CD4-positive, alpha-beta T cell treated with Interleukin-6 at 100 ng/mL for 8 hours (primary cell): ENCODE results near the gene CLDN6.
"Not testable (repeated sequence)": the region's sequence is repeated elsewhere in the genome, so short reads cannot be mapped to it uniquely, and the experiment has no call there.

Experiments
- DNase-seq: peaks from one replicate; pipeline ENCODE4 v3.0.0-alpha.2; 2020; ENCODE audit warnings: mixed read lengths, low spot score

The CLDN6 gene, protein sequence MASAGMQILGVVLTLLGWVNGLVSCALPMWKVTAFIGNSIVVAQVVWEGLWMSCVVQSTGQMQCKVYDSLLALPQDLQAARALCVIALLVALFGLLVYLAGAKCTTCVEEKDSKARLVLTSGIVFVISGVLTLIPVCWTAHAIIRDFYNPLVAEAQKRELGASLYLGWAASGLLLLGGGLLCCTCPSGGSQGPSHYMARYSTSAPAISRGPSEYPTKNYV

GRCh38 chr16:3017794-3018506, at the start of gene CLDN6:
CLDN6 (minus strand) TSS chr16:3018183; CDS start chr16:3016021, 2,162 bp downstream.
- DNase-seq = no peak

- no peak for DNase-seq
Observed at GRCh38 chr16:3066440-3066748, 48.4 kb upstream of the CLDN6 start.

GRCh38 chr16:3065742-3066439, 47.9 kb upstream of the CLDN6 start:
- DNase-seq = no peak

- DNase-seq = peak; percentile 84
Observed at GRCh38 chr16:3065069-3065741, 47.2 kb upstream of the CLDN6 start, which contains the start of gene IL32. IL32 (plus strand) TSS chr16:3065640; CDS start chr16:3065812, 172 bp downstream.

GRCh38 chr16:3063625-3064386, 45.8 kb upstream of the CLDN6 start:
- DNase-seq = no peak

GRCh38 chr16:3062553-3062952, 44.6 kb upstream of the CLDN6 start:
- no peak for DNase-seq

DNA sequence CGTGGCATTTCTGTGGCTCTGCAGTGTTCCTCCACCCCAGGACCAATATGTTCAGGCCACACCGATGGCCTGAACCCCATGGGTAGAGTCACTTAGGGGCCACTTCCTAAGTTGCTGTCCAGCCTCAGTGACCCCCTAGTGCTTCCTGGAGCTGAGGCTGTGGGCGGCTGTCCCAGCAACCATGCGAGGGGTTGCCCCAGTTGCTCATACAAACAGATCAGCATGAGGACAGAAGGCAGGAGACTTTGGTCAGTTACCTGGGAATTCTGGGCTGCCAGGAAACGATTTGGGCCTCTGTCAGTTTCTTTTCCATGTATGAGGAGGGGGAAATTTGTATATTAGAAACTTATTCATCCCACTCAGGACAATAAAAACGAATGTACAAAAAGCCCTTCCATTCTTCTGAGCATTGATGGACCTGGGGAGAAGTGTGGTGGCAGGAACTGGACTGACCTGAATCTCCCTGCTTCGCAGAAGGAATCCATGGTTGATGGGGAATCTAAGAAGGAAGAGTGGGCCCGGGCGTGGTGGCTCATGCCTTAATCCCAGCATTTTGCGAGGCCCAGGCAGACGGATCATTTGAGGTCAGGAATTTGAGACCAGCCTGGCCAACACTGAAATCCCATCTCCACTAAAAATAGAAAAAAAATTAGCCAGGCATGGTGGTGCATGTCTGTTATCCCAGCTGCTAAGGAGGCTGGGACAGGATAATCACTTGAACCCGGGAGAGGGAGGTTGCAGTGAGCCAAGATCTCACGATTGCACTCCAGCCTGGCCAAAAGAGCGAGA, 42.5 kb upstream of the CLDN6 start:
- no peak for DNase-seq

- no peak for DNase-seq
Observed at GRCh38 chr16:3059723-3060242, 41.8 kb upstream of the CLDN6 start.

- DNase-seq = peak; percentile 85
Observed at GRCh38 chr16:3059041-3059722, 41.2 kb upstream of the CLDN6 start.

DNA sequence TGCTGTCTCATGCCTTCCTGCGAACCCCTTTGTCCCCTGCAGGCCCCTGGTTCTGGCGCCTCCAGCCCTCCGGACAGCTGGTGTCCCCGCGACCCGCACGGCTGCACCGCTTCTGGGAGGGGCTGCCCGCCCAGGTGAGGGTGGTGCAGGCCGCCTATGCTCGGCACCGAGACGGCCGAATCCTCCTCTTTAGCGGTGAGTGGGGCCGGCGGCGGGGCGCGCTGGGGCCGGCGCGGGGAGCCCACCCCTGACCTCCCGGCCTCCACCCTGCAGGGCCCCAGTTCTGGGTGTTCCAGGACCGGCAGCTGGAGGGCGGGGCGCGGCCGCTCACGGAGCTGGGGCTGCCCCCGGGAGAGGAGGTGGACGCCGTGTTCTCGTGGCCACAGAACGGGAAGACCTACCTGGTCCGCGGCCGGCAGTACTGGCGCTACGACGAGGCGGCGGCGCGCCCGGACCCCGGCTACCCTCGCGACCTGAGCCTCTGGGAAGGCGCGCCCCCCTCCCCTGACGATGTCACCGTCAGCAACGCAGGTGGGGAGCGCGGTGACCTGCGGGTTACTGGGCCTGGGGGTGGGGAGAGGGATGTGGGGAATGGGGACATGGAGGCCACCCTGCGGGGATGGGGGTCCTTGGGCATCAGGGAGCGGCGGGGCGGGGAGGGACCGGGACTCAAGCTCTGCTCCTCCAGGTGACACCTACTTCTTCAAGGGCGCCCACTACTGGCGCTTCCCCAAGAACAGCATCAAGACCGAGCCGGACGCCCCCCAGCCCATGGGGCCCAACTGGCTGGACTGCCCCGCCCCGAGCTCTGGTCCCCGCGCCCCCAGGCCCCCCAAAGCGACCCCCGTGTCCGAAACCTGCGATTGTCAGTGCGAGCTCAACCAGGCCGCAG, 40.4 kb upstream of the CLDN6 start:
- peak; percentile 59 for DNase-seq

GRCh38 chr16:3057181-3058138, 39.5 kb upstream of the CLDN6 start:
- no peak for DNase-seq

- DNase-seq = no peak
Observed at GRCh38 chr16:3056336-3057180, 38.6 kb upstream of the CLDN6 start.

DNA sequence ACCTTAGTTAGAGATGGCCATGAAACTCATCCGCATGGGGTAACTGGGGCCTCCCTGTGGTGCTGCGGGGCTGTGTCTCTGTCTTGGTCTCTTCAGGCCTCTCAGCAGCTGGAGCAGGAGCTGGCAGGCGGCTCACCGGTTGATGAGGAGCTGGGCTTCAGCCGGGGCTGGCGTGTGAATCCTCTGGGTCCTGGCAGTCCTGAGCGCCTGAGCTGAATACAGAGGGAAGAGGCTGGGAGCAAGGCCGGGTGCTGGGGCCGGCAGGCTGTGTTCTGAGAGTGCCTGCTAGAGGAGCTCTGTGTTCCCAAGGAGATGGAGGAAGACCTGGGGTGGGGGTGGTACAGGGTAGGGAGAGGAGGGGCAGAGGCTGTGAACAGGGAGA, 37.7 kb upstream of the CLDN6 start:
- not testable (repeated sequence) for DNase-seq

- DNase-seq = no peak
Observed at GRCh38 chr16:3054965-3055733, 37.2 kb upstream of the CLDN6 start.

DNA sequence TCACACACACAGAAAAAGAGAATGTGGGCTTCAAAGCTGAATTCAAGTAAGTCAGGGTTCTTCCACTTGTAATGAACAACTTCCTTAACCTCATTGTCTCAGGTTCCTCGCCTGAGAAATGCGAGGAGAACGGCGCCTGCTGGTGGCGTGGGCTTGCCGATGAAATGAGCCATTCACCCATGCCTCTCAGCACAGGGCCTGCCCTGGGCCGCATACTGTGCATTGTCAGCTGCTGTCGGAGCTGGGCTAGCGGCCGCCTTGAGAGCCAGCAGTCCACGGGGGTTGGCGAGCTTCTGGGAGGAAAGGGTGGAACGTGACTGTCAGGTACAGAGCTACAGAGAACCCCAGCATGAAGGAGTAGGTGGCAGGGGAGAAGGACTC, 35.3 kb upstream of the CLDN6 start:
- not testable (repeated sequence) for DNase-seq
